HG02884 (cell line): Measurements from ENCODE around the gene KRTAP23-1.

ENCODE experiments used
- ATAC-seq: cut with Tn5 transposase; IDR thresholded peaks from one replicate; pipeline ENCODE4 v1.9.1; 2021; ENCODE audit warnings: mild to moderate bottlenecking, moderate library complexity; ENCODE audit not compliant: unreplicated experiment

KRTAP23-1 gene

DNA sequence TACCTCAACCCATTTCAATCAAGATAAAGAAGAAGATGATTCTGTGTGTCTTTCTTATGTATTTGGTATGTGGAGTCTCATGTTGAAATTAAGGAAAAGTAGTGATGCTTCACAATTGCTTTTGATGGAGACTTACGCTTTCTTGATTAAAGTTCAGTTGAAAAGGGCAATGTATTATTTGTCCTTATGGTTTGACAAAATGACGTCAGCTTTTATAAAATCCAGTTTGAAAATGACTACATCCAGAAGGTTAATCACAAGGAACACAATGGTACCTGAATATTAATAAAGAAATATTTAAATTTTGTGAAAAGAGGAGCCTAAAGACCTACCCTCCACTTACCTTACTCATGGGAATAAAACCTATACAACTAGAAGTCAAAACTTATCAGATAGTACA lies 32.7 kb downstream of the KRTAP23-1 start:
- no peak for ATAC-seq

DNA sequence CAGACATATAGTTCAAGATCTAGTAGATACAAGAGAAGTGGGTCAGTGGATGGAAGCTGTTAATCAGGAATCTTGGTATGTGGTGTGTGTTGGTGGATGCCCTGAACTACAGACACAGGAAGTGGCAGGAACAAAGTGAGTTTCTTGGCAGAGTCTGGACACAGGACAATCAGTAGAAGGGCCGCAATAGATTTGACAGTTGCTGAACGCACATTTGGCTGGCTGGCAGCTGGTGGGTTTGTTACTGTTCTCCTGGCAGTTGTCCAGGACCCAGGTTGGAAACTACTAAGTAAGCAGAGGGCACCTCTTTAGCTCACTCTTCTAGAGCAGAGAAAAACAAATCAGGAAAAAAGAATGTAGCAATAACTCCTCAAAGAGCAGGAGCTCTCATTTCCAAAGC lies 41.5 kb downstream of the KRTAP23-1 start:
- ATAC-seq, result no peak

DNA sequence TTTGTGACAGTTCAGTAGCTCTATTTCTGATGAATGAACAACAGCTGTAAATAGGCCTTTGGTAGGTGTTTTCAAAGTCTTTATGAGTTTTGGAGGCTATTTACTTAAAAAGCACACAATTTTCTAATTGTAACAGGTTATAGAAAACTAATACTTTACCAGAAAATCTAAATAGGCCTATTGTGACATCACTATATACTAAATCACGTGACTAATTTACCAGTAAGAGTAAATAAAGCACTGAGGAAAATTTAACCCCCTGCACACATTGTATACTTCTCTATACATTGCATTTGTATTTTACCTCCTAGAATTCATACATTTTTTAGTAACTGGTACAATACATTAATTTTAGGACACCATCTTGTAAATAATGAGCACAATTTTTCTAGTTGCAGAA lies 43.3 kb downstream of the KRTAP23-1 start:
- no peak for ATAC-seq
